ENCODE data around the gene PTPRG. TPM values are rescaled to one million over a fixed set of nuclear protein-coding genes. Genes with fewer than 3 reads are reported as not detected.

The PTPRG gene
- total and polyA plus RNA-seq, 10 of the 15 experiments (the other 5 are each of a cell fraction or from before 2014, with no cell fraction given), result 0.29 to 20.7 (median 1.4) TPM

GRCh38 chr3:62022312-62022711, 460.9 kb downstream of the PTPRG start:
- Histone ChIP-seq H3K4me2 (ENCODE audit: control insufficient read depth, insufficient read depth) (no peak overlapping the region), H4K20me1 (ENCODE audit: control insufficient read depth, insufficient read depth) (no peaks in the 10 kb centered on the region), H3K27ac (ENCODE audit: control insufficient read depth, insufficient read depth) (no peak overlapping the region), H2AFZ (ENCODE audit: control insufficient read depth, low read depth, low read length) (no peak overlapping the region), H3K9ac (ENCODE audit: control insufficient read depth, insufficient read depth, low read length) (no peak overlapping the region), H3K9me3 (replicated peaks; ENCODE audit: control insufficient read depth, insufficient read depth, low read length) (no peaks in the 10 kb centered on the region), H3K79me2 (ENCODE audit: control insufficient read depth, insufficient read depth, low read length) (no peaks in the 10 kb centered on the region), H3K4me3 (no peak overlapping the region), H3K27me3 (replicated peaks in 1 of 2; ENCODE audit: control insufficient read depth in 2 of 2, insufficient read depth in 2 of 2, low read length in 1 of 2) (no peaks in the 10 kb centered on the region), H3K36me3 (ENCODE audit: control insufficient read depth in 2 of 2, insufficient read depth in 2 of 2, low read length in 1 of 2) (no peaks in the 10 kb centered on the region), H3K4me1 (ENCODE audit: control insufficient read depth, insufficient read depth, low read length) (no peaks in the 10 kb centered on the region)
- ChIA-PET POLR2A (no interaction called here), CTCF (interaction anchor here (1.3 kb wide), 1 partner anchor 14 kb away, joined by 3 read pairs; no protein-coding TSS in a partner anchor), SMC1A (ENCODE audit: uncharacterized antibody, unreplicated experiment) (interaction anchor here (0.7 to 2.2 kb wide), 6 partner anchors 11 to 243 kb away, joined by 3 to 8 read pairs (median 3); no protein-coding TSS in a partner anchor), RAD21 (ENCODE audit: unreplicated experiment) (interaction anchor here (1.2 kb wide), 1 partner anchor 14 kb away, joined by 3 read pairs; no protein-coding TSS in a partner anchor)
- WGBS (ENCODE audit: insufficient coverage, insufficient replicate concordance, low lambda C conversion rate, missing lambda C conversion rate), result 21% methylated on average over 4 of the region's 4 CpGs
- in situ Hi-C loops (cut with MboI), result no loop called here
- FAIRE-seq, result peak; percentile 59
- no peak for DNase-seq (ENCODE audit: low read depth, low spot score)
- no TSS peak for BruUV-seq (replicated peaks)
- no peak for TF ChIP-seq RAD21 (IDR thresholded peaks at IDR 0.05; ENCODE audit: insufficient read depth, low read depth, low read length)
- TF ChIP-seq GATAD2B (conservative IDR thresholded peaks at IDR 0.05; ENCODE audit: low read depth), result no peak
- TF ChIP-seq MAX (IDR thresholded peaks at IDR 0.05; ENCODE audit: low read depth, low read length), result no peak
- no peak for TF ChIP-seq RELA (IDR thresholded peaks at IDR 0.05; ENCODE audit: borderline replicate concordance, partially characterized antibody)
- no peak for TF ChIP-seq NFXL1 (IDR thresholded peaks at IDR 0.05; ENCODE audit: borderline replicate concordance)
- no peak for TF ChIP-seq PAX5 (IDR thresholded peaks at IDR 0.05; ENCODE audit: borderline replicate concordance, low read depth, low read length)
- no peak for TF ChIP-seq CHD1 (IDR thresholded peaks at IDR 0.05; ENCODE audit: low read depth, low read length)
- TF ChIP-seq ZNF217 (IDR thresholded peaks at IDR 0.05), result no peak
- no peak for TF ChIP-seq MYC (IDR thresholded peaks at IDR 0.05; ENCODE audit: insufficient read depth, insufficient read length, insufficient replicate concordance, low read length, severe bottlenecking)
- no peak for TF ChIP-seq ZZZ3 (IDR thresholded peaks at IDR 0.05; ENCODE audit: control insufficient read depth, insufficient read length, low read depth)
- ATAC-seq, result no peak
- intact Hi-C loops (cut with micrococcal nuclease; ENCODE audit: unreplicated experiment), result no loop called here
